Mesenchymal stem cell (in vitro differentiated cells and primary cell): ENCODE measurements around the gene HAUS3.

Experiments used
- DNase-seq: peaks from one replicate; pipeline ENCODE4 v3.0.0-alpha.2; 2013
- H2AFZ ChIP-seq: one replicate; pipeline ENCODE4 v1.6.1; 2013; ENCODE audit warnings: low read depth, mild to moderate bottlenecking, control low read depth, inconsistent platforms, low read length, moderate library complexity
- H2AK5ac ChIP-seq: 2 replicates; pipeline ENCODE4 v1.6.1; 2013; ENCODE audit warnings: low read length, moderate library complexity, mild to moderate bottlenecking, inconsistent platforms; ENCODE audit not compliant: severe bottlenecking
- H2BK120ac ChIP-seq: one replicate; pipeline ENCODE4 v1.6.1; 2013; ENCODE audit warnings: low read depth, mild to moderate bottlenecking, inconsistent platforms, low read length, moderate library complexity
- H2BK12ac ChIP-seq, 2 experiments: one replicate each; pipeline ENCODE4 v1.6.1; 2013; ENCODE audit warnings: inconsistent platforms in 2 of 2, low read length in 2 of 2, mild to moderate bottlenecking in 2 of 2, moderate library complexity in 2 of 2, control low read depth in 1 of 2
- H2BK15ac ChIP-seq: one replicate; pipeline ENCODE4 v1.6.1; 2013; ENCODE audit warnings: mild to moderate bottlenecking, low read depth, inconsistent platforms; ENCODE audit not compliant: poor library complexity, severe bottlenecking
- H2BK5ac ChIP-seq: 2 replicates; pipeline ENCODE4 v1.6.1; 2013; ENCODE audit warnings: low read depth, mild to moderate bottlenecking, low read length, control low read depth, inconsistent platforms; ENCODE audit not compliant: poor library complexity, severe bottlenecking
- H3K14ac ChIP-seq, 2 experiments: one replicate each; pipeline ENCODE4 v1.6.1; 2013; ENCODE audit warnings: inconsistent platforms in 2 of 2, low read length in 2 of 2, control low read depth in 1 of 2, mild to moderate bottlenecking in 1 of 2, moderate library complexity in 1 of 2
- H3K18ac ChIP-seq, 2 experiments: one replicate each; pipeline ENCODE4 v1.6.1; 2013; ENCODE audit warnings: inconsistent platforms in 2 of 2, low read length in 2 of 2, control low read depth in 1 of 2, low read depth in 1 of 2, mild to moderate bottlenecking in 1 of 2
- H3K23ac ChIP-seq, 2 experiments: one replicate each; pipeline ENCODE4 v1.6.1; 2013; ENCODE audit warnings: inconsistent platforms in 2 of 2, low read length in 2 of 2, mild to moderate bottlenecking in 2 of 2, moderate library complexity in 2 of 2, control low read depth in 1 of 2
- H3K27ac ChIP-seq: 2 replicates; pipeline ENCODE4 v1.5.1; 2013; ENCODE audit warnings: mild to moderate bottlenecking, moderate library complexity, low read length, control low read depth, inconsistent platforms; ENCODE audit not compliant: poor library complexity, severe bottlenecking
- H3K27me3 ChIP-seq, 2 experiments: 2 replicates each; pipeline versions ENCODE4 v1.6.1 to v1.7.0; 2013; ENCODE audit warnings: low read length in 2 of 2, mild to moderate bottlenecking in 2 of 2, moderate library complexity in 2 of 2, control low read depth in 1 of 2, inconsistent platforms in 1 of 2; ENCODE audit not compliant: control insufficient read depth in 1 of 2, insufficient read depth in 1 of 2
- H3K36me3 ChIP-seq, 2 experiments: 2 replicates each; pipeline versions ENCODE4 v1.6.1 to v1.7.0; 2013; ENCODE audit warnings: low read length in 2 of 2, control low read depth in 1 of 2, inconsistent platforms in 1 of 2, low read depth in 1 of 2, mild to moderate bottlenecking in 1 of 2; ENCODE audit not compliant: insufficient read depth in 2 of 2, control insufficient read depth in 1 of 2
- H3K4ac ChIP-seq, 2 experiments: one replicate each; pipeline ENCODE4 v1.6.1; 2013; ENCODE audit warnings: inconsistent platforms in 2 of 2, low read length in 2 of 2, mild to moderate bottlenecking in 2 of 2, moderate library complexity in 2 of 2, control low read depth in 1 of 2, low read depth in 1 of 2
- H3K4me1 ChIP-seq: 2 replicates; pipeline ENCODE4 v1.6.1; 2013; ENCODE audit warnings: low read depth, low read length, control low read depth; ENCODE audit not compliant: control insufficient read depth, insufficient read depth
- H3K4me2 ChIP-seq: 2 replicates; pipeline ENCODE4 v1.6.1; 2013; ENCODE audit warnings: low read length, mild to moderate bottlenecking, inconsistent platforms; ENCODE audit not compliant: poor library complexity, severe bottlenecking
- H3K4me3 ChIP-seq, 2 experiments: 2 replicates each; pipeline versions ENCODE4 v1.5.1 to v1.7.0; 2013; ENCODE audit warnings: low read length in 2 of 2, mild to moderate bottlenecking in 2 of 2, control low read depth in 1 of 2, low read depth in 1 of 2; ENCODE audit not compliant: insufficient read depth in 1 of 2
- H3K79me1 ChIP-seq: replicated peaks from 2 replicates; pipeline ENCODE4 v1.6.1; 2013; ENCODE audit warnings: mild to moderate bottlenecking, control low read depth, low read length, inconsistent platforms; ENCODE audit not compliant: poor library complexity, severe bottlenecking
- H3K9ac ChIP-seq: 2 replicates; pipeline ENCODE4 v1.7.0; 2013; ENCODE audit warnings: mild to moderate bottlenecking, low read length, moderate library complexity
- H3K9me3 ChIP-seq: 2 replicates; pipeline ENCODE4 v1.7.0; 2013; ENCODE audit warnings: mild to moderate bottlenecking, low read length; ENCODE audit not compliant: control insufficient read depth
- H4K8ac ChIP-seq: one replicate; pipeline ENCODE4 v1.6.1; 2013; ENCODE audit warnings: inconsistent platforms, mild to moderate bottlenecking, low read length, moderate library complexity
- H4K91ac ChIP-seq: one replicate; pipeline ENCODE4 v1.6.1; 2013; ENCODE audit warnings: mild to moderate bottlenecking, low read length, inconsistent platforms
- WGBS: methylation state at CpG from one replicate; pipeline ENCODE4 v1.1.7; 2013; ENCODE audit warnings: mixed read lengths; 5-methylcytosine and 5-hydroxymethylcytosine counted together

Gene HAUS3

DNA sequence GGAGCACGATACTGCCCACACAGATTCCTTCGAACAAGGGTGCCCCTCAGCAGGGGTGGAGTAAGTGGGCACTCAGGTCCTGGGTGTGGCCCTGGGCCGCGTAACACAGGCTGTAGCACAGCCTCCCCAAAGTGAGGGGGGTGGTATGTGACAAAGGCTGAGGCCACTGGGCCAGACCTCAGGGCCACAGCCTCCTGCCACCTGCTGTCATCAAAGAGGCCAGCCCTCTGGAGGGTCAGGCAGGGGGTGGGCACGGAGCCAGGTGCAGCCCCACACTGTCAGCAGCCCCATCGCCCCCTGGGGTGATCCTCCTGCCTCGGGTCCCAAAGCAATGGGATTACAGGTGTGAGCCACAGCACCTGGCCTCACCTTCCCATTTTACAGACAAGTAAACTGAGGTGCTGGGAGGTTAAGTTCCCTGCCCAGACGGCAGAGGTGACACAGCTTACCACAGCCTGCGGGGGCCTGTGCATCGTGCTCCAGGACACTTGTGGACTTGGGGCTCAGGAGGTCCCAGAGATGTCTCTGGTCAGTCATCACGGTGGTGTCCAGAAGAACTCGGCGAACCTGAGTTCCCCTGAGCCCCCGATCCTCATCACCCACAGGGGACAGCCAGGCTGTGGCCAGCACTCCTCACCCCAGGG lies 47.5 kb upstream of the HAUS3 start:
- peaks cover 13% of the 10 kb centered on the region for H3K4me1 ChIP-seq
- H2BK12ac ChIP-seq: no peak overlapping the region
- H2BK15ac ChIP-seq: no peak overlapping the region
- no peak overlapping the region for H4K8ac ChIP-seq
- no peak overlapping the region for H4K91ac ChIP-seq
- H3K18ac ChIP-seq: no peak overlapping the region
- H3K4me2 ChIP-seq: no peak overlapping the region
- DNase-seq: no peak
- H2BK5ac ChIP-seq: no peak overlapping the region
- H3K36me3 ChIP-seq: peaks cover 0 to 61% of the 10 kb centered on the region in 2 experiments
- 89% methylated on average over 14 of the region's 14 CpGs for WGBS
- no peak overlapping the region for H3K23ac ChIP-seq
- peaks cover 23% of the 10 kb centered on the region for H3K79me1 ChIP-seq
- no peak overlapping the region for H2AK5ac ChIP-seq
- no peak overlapping the region for H3K9ac ChIP-seq
- H3K9me3 ChIP-seq: no peaks in the 10 kb centered on the region
- peak overlapping the region in 1 of 2 experiments; percentile 6 for H3K4me3 ChIP-seq
- H3K14ac ChIP-seq: peak overlapping the region in 1 of 2 experiments; percentile 19
- no peak overlapping the region for H3K4ac ChIP-seq
- no peak overlapping the region for H3K27ac ChIP-seq
- no peak overlapping the region for H2AFZ ChIP-seq
- no peak overlapping the region for H2BK120ac ChIP-seq
- H3K27me3 ChIP-seq: no peaks in the 10 kb centered on the region

DNA sequence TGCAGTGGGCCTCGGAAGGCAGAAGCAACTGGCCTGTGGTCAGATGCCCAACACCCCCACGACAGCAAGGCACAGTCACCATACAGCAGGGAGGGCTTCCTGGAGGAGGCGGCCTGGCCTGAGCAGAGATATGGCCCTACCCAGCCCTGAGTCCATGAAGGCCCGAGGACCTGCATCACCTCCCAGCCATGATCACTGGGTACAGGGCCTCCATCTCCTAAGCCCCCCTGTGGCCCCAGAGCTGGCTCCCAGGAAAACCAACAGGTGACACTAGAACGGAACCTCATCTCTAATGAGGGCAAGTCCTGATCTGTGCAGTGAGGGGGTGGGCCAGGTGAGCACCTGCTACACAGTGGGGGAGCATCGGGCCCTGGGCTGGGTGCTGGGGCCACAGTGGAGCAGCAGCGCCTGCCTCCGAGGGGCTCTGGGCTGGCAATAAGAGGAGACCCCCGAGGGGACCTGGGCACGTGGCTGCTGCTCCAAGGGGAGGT lies 46.2 kb upstream of the HAUS3 start:
- H3K36me3 ChIP-seq: peaks cover 0 to 74% of the 10 kb centered on the region in 2 experiments
- no peak overlapping the region for H3K14ac ChIP-seq
- H2AK5ac ChIP-seq: no peak overlapping the region
- no peak overlapping the region for H3K4me3 ChIP-seq
- H3K4me1 ChIP-seq: peaks cover 13% of the 10 kb centered on the region
- no peak overlapping the region for H2AFZ ChIP-seq
- WGBS: 90% methylated on average over 10 of the region's 10 CpGs
- H3K9ac ChIP-seq: no peak overlapping the region
- H2BK15ac ChIP-seq: no peak overlapping the region
- no peak overlapping the region for H3K27ac ChIP-seq
- no peak overlapping the region for H3K18ac ChIP-seq
- no peak for DNase-seq
- no peaks in the 10 kb centered on the region for H3K27me3 ChIP-seq
- H3K23ac ChIP-seq: no peak overlapping the region
- no peak overlapping the region for H4K91ac ChIP-seq
- H4K8ac ChIP-seq: no peak overlapping the region
- H3K9me3 ChIP-seq: no peaks in the 10 kb centered on the region
- H3K4ac ChIP-seq: no peak overlapping the region
- H3K79me1 ChIP-seq: peaks cover 27% of the 10 kb centered on the region
- H2BK120ac ChIP-seq: no peak overlapping the region
- H2BK12ac ChIP-seq: no peak overlapping the region
- no peak overlapping the region for H3K4me2 ChIP-seq
- no peak overlapping the region for H2BK5ac ChIP-seq

DNA sequence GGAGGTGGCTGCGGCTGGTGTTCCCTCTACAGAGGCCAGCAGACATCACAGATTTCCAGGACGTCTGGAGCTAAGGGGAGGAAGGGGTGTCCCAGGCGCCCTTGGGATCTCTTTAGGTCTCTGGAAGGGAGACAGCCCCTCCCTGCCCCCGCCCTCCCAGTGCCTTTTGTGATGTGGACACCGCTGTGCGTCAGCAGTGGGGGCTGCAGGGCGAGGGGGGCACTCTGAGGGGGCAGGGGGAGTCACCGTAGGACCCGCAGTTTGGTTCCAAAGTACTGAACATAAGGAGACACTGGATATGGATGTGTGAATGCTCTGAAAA lies 45.6 kb upstream of the HAUS3 start:
- Histone ChIP-seq H3K27ac (no peak overlapping the region), H3K27me3 (no peaks in the 10 kb centered on the region)

DNA sequence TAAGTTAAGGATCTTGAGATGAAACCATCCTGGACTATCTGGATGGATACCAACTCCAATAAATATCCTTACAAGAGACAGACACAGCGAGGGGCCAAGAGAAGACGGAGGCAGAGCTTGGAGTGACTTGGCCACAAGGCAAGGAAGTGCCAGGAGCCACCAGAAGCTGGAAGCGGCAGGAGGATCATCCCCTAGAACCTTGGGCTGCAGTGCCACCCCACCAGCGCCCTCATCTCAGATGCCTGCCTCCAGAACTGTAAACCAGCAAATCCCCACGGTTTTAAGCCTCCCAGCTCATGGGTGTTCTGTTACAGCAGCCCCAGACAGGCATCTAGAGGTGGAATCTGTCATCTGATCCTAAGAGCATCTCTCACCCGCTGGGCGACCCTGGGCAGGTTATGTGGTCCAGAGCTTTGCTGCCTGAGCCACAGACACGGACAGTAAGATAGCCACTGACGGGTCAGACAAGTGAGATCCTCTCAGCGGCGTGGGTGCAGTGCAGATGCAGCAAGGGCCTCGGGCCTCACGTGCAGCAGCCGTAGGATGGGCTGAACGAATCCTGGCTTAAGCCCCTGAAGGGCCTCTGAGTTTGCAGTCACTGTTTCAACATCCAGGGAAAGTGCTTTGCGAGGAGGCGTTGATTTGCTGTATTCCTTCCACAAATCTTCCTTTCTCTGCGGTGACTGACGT lies 45.1 kb upstream of the HAUS3 start:
- no peak overlapping the region for H4K8ac ChIP-seq
- H3K4ac ChIP-seq: no peak overlapping the region
- H3K27ac ChIP-seq: no peak overlapping the region
- no peak overlapping the region for H2BK120ac ChIP-seq
- H2BK15ac ChIP-seq: no peak overlapping the region
- no peak overlapping the region for H3K14ac ChIP-seq
- H3K4me2 ChIP-seq: no peak overlapping the region
- H3K4me1 ChIP-seq: peaks cover 10% of the 10 kb centered on the region
- no peak overlapping the region for H2BK5ac ChIP-seq
- no peak overlapping the region for H2AFZ ChIP-seq
- no peak overlapping the region for H3K9ac ChIP-seq
- H2AK5ac ChIP-seq: no peak overlapping the region
- H3K18ac ChIP-seq: no peak overlapping the region
- H3K36me3 ChIP-seq: peaks cover 0 to 73% of the 10 kb centered on the region in 2 experiments
- no peaks in the 10 kb centered on the region for H3K27me3 ChIP-seq
- H3K79me1 ChIP-seq: peaks cover 24% of the 10 kb centered on the region
- H4K91ac ChIP-seq: no peak overlapping the region
- H3K9me3 ChIP-seq: no peaks in the 10 kb centered on the region
- H2BK12ac ChIP-seq: no peak overlapping the region
- DNase-seq: no peak
- no peak overlapping the region for H3K4me3 ChIP-seq
- H3K23ac ChIP-seq: no peak overlapping the region
- 72% methylated on average over 19 of the region's 19 CpGs for WGBS

More for the DNA sequence above, 45.6 kb upstream of the HAUS3 start:
- Histone ChIP-seq H2AK5ac (no peak overlapping the region), H3K23ac (no peak overlapping the region), H3K9me3 (no peaks in the 10 kb centered on the region), H3K36me3 (peaks cover 0 to 75% of the 10 kb centered on the region in 2 experiments), H4K91ac (no peak overlapping the region), H3K9ac (no peak overlapping the region), H3K4me2 (no peak overlapping the region), H2BK15ac (no peak overlapping the region), H2BK120ac (no peak overlapping the region), H3K4ac (no peak overlapping the region), H3K4me3 (no peak overlapping the region), H3K79me1 (peaks cover 27% of the 10 kb centered on the region), H3K4me1 (peaks cover 13% of the 10 kb centered on the region), H3K14ac (no peak overlapping the region), H2AFZ (no peak overlapping the region), H2BK12ac (no peak overlapping the region), H3K18ac (no peak overlapping the region), H2BK5ac (no peak overlapping the region), H4K8ac (no peak overlapping the region)
- DNase-seq: no peak
- 81% methylated on average over 9 of the region's 9 CpGs for WGBS
